Measurements from ENCODE around the gene IPCEF1.

IPCEF1 gene

DNA sequence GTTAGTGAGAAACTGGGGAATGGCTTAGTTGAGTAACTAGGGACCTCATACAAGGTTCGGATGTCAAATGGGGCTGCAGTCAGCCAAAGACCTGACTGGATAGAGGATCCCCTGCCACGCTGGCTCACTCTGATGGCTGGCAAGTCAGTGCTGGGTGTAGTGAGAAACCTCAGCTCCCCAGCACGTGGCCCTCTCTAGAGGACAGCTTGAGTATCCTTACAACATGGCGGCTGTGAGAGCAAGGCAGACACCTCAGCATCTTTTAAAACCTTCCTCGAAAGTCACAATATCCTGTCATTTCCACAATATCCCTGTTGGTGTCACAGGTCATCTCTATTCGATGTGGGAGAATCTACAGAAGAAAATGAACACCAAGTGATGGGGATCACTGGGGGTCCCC lies 26.7 kb upstream of the IPCEF1 start:
- peaks cover 8% of the 10 kb centered on the region for H3K27me3 Mint-ChIP-seq
- DNase-seq, result no peak
- no peaks in the 10 kb centered on the region for H3K4me1 Mint-ChIP-seq
- H3K4me3 Mint-ChIP-seq, result no peak overlapping the region
- H3K9me3 Mint-ChIP-seq, result no peaks in the 10 kb centered on the region
- CTCF ChIA-PET, result no interaction called here
- H3K36me3 Mint-ChIP-seq, result no peaks in the 10 kb centered on the region
- H3K27ac Mint-ChIP-seq, result no peak overlapping the region

DNA sequence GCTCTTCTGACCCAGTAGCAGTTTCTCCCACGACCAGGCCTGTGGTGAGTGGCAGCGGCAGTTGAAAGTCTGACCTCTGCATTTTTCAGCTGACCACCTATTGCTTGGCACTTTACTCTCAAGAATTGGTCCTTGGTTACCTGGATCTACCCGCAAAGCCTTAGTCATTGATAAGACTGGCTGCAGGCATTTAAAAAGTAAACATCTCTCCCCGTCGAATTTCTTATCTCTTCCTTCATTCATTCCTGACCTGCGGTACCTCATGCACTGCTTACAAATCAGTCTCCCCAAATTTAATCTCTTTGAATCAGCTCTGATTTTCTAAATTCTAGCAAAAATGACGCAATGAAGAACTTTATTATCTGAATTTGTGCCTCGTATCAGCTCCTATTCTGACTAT lies 26.1 kb upstream of the IPCEF1 start:
- Mint-ChIP-seq H3K27me3 (peaks cover 8% of the 10 kb centered on the region), H3K4me3 (no peak overlapping the region)
- CTCF ChIA-PET, result interaction anchor here (0.6 kb wide), 1 partner anchor 65 kb away, joined by 3 read pairs; no protein-coding TSS in a partner anchor

DNA sequence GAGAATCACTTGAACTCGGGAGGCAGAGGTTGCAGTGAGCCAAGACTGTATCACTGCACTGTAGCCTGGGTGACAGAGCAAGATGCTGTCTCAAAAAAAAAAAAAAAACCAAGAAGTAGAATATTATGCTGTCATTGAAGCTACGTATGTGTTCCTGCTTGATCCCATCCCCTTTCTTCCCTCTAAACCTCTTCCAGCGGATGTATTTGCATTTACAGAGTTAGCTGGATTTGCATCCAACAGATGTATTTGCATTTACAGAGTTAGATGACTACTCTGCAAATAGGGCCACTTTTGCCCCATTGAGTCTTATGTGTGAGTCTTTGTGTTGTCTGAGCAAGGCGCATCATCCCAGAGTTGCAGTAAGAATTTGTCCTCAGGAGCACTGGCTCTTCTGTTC lies 24.9 kb upstream of the IPCEF1 start:
- CTCF ChIA-PET, result no interaction called here
- DNase-seq, result no peak
- no peaks in the 10 kb centered on the region for H3K9me3 Mint-ChIP-seq
- no peaks in the 10 kb centered on the region for H3K4me1 Mint-ChIP-seq
- H3K4me3 Mint-ChIP-seq, result no peak overlapping the region
- no peaks in the 10 kb centered on the region for H3K36me3 Mint-ChIP-seq
- H3K27me3 Mint-ChIP-seq, result peaks cover 3% of the 10 kb centered on the region
- no peak overlapping the region for H3K27ac Mint-ChIP-seq

More for the DNA sequence above, 26.1 kb upstream of the IPCEF1 start:
- H3K27ac Mint-ChIP-seq, result no peak overlapping the region
- no peak for DNase-seq
- H3K9me3 Mint-ChIP-seq, result no peaks in the 10 kb centered on the region
- H3K4me1 Mint-ChIP-seq, result no peaks in the 10 kb centered on the region
- no peaks in the 10 kb centered on the region for H3K36me3 Mint-ChIP-seq

DNA sequence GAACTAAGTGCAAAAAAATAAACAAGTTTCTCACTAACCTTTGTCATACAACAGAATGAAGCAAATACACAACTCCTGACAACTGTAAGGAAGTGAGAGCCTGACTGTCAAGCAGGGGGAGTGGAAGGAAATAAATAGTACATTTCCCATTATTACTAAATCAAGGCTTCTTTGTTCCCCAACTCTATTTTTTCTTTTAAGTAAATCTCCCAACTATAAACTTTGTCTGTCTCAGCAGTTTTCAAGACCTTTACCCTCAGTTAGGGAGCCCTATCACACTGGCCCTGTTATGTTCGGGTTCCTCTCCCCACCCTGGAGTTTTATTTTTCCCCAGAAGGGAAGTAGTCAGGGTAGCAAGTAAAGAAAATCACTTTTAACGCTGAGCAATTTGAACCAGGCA lies 24.1 kb upstream of the IPCEF1 start:
- H3K4me3 Mint-ChIP-seq, result no peak overlapping the region
- DNase-seq, result no peak
- no peaks in the 10 kb centered on the region for H3K4me1 Mint-ChIP-seq
- CTCF ChIA-PET, result no interaction called here
- no peak overlapping the region for H3K27ac Mint-ChIP-seq
- no peaks in the 10 kb centered on the region for H3K9me3 Mint-ChIP-seq
- H3K36me3 Mint-ChIP-seq, result no peaks in the 10 kb centered on the region
- H3K27me3 Mint-ChIP-seq, result peaks cover 3% of the 10 kb centered on the region

DNA sequence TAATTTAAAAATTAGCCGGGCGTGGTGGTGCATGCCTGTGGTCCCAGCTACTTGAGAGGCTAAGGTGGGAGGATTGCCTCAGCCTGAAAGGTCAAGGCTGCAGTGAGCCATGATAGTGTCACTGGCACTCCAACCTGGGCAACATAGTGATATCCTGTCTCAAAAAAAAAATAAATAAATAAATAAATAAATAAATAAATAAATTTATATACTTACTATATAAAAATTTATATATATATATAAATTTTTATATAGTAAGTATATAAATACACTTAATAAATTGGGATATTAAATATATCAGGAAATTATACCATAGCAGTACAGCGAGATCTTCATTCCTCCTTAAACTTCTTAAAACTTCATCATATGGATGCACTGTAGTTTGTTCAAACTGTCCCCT lies 23.0 kb upstream of the IPCEF1 start:
- no peak overlapping the region for H3K27ac Mint-ChIP-seq
- no peak for DNase-seq
- H3K4me1 Mint-ChIP-seq, result no peaks in the 10 kb centered on the region
- CTCF ChIA-PET, result no interaction called here
- peaks cover 3% of the 10 kb centered on the region for H3K27me3 Mint-ChIP-seq
- no peaks in the 10 kb centered on the region for H3K9me3 Mint-ChIP-seq
- no peaks in the 10 kb centered on the region for H3K36me3 Mint-ChIP-seq
- H3K4me3 Mint-ChIP-seq, result no peak overlapping the region

DNA sequence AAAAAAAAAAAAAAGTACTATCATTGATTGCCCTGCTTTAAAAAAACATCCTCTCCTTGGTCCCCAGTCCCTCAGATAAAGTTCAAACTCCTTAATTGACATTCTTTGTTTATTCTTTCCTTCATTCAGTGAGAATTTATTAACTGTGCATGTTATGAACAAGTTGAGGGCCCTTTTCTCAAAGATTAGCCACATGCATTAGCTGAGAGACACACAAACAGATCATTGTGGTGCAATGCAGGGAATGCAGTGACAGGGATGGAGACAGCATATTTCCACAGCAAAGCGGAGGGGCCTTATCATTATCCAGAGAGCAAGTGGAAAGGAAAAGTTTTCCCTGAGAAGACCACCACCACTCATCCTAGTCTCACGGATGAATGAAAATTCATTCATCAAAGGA lies 21.9 kb upstream of the IPCEF1 start:
- no peaks in the 10 kb centered on the region for H3K36me3 Mint-ChIP-seq
- H3K27ac Mint-ChIP-seq, result no peak overlapping the region
- no peaks in the 10 kb centered on the region for H3K9me3 Mint-ChIP-seq
- peaks cover 3% of the 10 kb centered on the region for H3K27me3 Mint-ChIP-seq
- no peak for DNase-seq
- CTCF ChIA-PET, result no interaction called here
- H3K4me1 Mint-ChIP-seq, result no peaks in the 10 kb centered on the region
- no peak overlapping the region for H3K4me3 Mint-ChIP-seq

DNA sequence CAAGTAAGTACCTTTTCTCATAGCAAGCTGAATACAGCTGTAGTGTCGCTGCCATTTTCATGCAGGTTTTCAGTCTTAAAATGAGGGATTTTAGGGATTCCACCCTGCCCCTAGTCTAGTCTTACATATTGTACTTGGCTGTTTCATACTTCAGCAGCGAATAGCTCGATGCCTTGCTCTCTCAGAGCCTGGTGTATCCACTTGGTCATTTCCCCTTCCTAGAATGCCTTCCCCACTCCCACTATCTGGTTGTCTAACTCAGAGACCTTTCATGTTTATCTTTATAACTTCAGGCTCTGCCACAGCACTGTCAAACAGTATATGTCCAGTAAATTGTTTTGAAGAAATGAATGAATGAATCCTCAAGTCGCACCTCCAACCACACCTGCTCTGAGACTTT lies 21.1 kb upstream of the IPCEF1 start:
- CTCF ChIA-PET, result interaction anchor here (0.6 kb wide), 1 partner anchor 47 kb away, joined by 3 read pairs; no protein-coding TSS in a partner anchor
- no peak overlapping the region for H3K4me3 Mint-ChIP-seq

DNA sequence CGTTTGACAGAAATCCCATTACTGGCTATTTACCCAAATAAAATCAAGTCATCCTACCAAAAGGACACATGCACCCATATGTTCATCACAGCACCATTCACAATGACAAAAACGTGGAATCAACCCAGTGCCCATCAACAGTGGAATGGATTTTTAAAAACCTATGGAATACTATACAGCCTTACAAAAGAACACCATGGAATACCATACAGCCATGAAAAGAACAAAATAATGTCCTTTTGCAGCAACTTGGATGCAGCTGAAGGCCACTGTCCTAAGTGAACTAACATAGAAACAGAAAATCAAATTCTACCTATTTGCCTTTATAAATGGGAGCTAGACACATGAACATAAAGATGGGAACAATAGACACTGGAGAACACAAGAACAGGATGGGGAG lies 17.4 kb upstream of the IPCEF1 start:
- H3K4me1 Mint-ChIP-seq, result no peaks in the 10 kb centered on the region
- H3K27me3 Mint-ChIP-seq, result no peaks in the 10 kb centered on the region
- no peaks in the 10 kb centered on the region for H3K36me3 Mint-ChIP-seq
- DNase-seq, result no peak
- CTCF ChIA-PET, result interaction anchor here (1.6 kb wide), 1 partner anchor 96 kb away, joined by 3 read pairs; no protein-coding TSS in a partner anchor
- no peak overlapping the region for H3K4me3 Mint-ChIP-seq
- H3K27ac Mint-ChIP-seq, result no peak overlapping the region
- no peaks in the 10 kb centered on the region for H3K9me3 Mint-ChIP-seq

More for the DNA sequence above, 21.1 kb upstream of the IPCEF1 start:
- H3K36me3 Mint-ChIP-seq, result no peaks in the 10 kb centered on the region
- DNase-seq, result no peak
- no peaks in the 10 kb centered on the region for H3K4me1 Mint-ChIP-seq
- no peaks in the 10 kb centered on the region for H3K9me3 Mint-ChIP-seq
- no peak overlapping the region for H3K27ac Mint-ChIP-seq
- no peaks in the 10 kb centered on the region for H3K27me3 Mint-ChIP-seq

DNA sequence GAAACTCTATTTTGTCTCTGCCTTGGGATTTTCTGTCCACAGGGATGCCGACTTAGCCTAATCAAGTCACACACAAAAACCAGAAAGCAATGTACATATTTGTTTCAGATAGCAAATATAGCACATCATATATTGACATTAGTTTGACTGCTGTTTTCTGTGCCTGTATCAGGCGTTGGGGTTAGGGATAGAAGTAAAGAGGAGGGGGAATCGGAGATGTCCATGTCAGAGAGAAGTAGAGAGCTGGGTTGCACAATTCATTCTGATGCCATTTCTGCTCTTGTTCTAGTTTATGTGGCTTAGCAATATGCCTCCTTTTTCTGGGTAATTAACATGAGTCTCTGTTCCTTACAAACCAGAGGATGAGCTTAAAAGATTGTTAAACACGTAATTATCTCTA lies 14.7 kb upstream of the IPCEF1 start:
- Mint-ChIP-seq H3K4me3 (no peak overlapping the region), H3K4me1 (no peaks in the 10 kb centered on the region), H3K36me3 (no peaks in the 10 kb centered on the region), H3K27ac (no peak overlapping the region), H3K27me3 (no peaks in the 10 kb centered on the region), H3K9me3 (no peaks in the 10 kb centered on the region)
- CTCF ChIA-PET, result interaction anchor here (0.7 to 2.8 kb wide), 9 partner anchors 15 to 224 kb away, joined by 3 to 24 read pairs (median 5); partner anchors contain the start of gene IPCEF1
- no peak for DNase-seq

DNA sequence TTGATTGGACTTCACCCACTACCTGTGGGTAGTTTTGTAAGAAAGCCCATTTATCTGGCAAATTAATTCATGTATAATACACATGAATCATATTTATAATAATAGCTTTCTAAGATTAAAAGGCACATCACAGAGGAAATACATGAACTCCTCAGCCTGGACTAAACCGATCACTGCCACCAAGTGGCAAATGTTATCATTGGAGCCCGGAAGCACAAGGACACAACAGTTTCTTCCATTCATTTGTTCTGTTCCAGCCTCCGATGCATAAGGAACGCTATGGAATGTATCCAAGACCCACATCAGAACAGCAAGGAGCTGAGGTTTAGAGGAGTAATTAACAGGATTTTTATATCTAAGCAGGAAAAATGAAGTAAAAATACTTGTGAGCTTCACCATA lies 13.9 kb upstream of the IPCEF1 start:
- DNase-seq, result peak; percentile 32
- Mint-ChIP-seq H3K36me3 (no peaks in the 10 kb centered on the region), H3K4me3 (no peak overlapping the region), H3K27me3 (no peaks in the 10 kb centered on the region), H3K4me1 (no peaks in the 10 kb centered on the region), H3K9me3 (no peaks in the 10 kb centered on the region), H3K27ac (no peak overlapping the region)
- CTCF ChIA-PET, result interaction anchor here (0.9 to 2.8 kb wide), 9 partner anchors 12 to 223 kb away, joined by 3 to 24 read pairs (median 5); partner anchors contain the start of gene IPCEF1

DNA sequence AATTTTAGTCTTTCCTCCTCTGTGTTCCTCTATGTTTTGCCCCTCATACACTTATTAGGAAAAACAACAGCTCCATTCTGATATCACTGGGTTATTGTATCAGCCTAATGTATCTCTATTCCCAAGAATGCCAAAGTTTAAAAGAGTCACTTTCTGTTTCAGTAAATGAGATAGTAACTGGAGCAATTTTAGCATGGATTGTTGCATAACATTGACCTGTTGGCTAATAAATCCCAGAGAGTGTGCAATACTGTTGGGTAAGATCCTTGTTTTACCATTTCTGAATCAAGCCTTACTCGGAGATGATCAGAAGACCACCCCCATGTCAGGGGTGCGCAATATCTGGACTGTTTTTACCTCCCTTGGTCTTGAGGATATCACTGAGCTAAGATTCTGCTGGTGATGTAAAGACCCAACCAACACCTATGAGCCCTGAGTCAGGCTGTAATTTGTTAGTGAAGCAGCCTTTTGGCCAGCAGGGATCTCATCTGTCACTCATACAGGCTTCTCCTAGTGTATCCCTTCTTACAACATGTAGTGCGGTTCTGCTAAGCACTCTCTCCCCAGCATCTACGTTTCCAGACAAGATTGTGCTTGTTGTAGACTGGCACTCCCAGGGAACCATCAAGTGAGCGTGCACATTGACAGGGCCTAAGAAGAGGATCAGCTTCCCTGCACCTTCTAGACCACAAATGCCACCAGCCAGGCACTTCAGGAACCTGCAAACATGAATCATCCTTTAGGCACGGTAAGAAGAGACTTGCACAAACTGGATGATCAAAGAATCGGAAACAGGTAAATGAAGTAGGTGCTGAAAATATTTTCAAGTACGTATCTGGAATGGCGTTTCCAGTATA lies 11.5 kb upstream of the IPCEF1 start:
- no peak for DNase-seq
- Mint-ChIP-seq H3K36me3 (no peaks in the 10 kb centered on the region), H3K4me3 (no peak overlapping the region), H3K27ac (no peak overlapping the region), H3K4me1 (no peaks in the 10 kb centered on the region), H3K27me3 (peaks cover 9% of the 10 kb centered on the region), H3K9me3 (no peaks in the 10 kb centered on the region)
- CTCF ChIA-PET, result no interaction called here

DNA sequence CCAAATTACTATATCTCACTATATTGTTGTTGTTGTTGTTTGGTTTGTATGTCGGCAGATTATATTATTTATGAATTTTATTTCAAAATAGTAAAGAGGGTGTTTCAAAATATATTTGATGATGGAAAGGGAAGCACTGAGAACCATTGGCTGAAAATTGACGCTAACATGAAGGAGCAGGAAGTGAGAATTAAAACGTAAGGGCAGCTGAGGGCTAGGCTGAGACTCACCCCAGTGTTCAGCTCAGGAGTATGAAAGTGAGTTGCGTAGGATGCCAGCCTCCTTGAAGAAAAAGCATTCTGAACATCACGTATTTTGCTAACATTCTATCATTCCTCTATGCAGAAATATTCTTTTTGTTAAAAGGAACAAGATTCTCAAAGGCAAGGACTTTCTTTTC lies 10.7 kb upstream of the IPCEF1 start:
- H3K36me3 Mint-ChIP-seq, result no peaks in the 10 kb centered on the region
- H3K9me3 Mint-ChIP-seq, result no peaks in the 10 kb centered on the region
- no peak overlapping the region for H3K4me3 Mint-ChIP-seq
- peaks cover 9% of the 10 kb centered on the region for H3K27me3 Mint-ChIP-seq
- no peak for DNase-seq
- no peaks in the 10 kb centered on the region for H3K4me1 Mint-ChIP-seq
- CTCF ChIA-PET, result no interaction called here
- no peak overlapping the region for H3K27ac Mint-ChIP-seq

DNA sequence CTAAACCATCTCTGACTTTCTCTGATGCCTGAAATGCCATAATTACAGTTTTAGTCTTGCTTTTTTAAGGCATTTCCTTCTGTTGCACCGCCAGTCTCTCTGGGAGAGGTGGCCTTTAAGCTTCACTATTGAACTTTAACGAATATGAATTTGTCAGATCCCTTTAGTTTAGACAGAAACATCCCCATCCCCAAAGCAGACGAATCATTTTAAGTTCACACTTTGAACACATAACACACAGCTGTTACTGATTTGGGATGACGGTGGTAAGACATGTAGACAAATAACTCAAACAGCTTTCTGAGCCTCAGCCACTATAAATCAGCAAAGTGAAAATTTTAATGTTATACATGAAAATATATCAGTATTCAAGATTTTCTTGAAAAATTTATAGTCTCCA lies 7.2 kb upstream of the IPCEF1 start:
- Mint-ChIP-seq H3K9me3 (no peaks in the 10 kb centered on the region), H3K27me3 (peaks cover 13% of the 10 kb centered on the region), H3K27ac (no peak overlapping the region), H3K36me3 (no peaks in the 10 kb centered on the region), H3K4me1 (peaks cover 8% of the 10 kb centered on the region), H3K4me3 (no peak overlapping the region)
- DNase-seq, result no peak
- CTCF ChIA-PET, result no interaction called here

DNA sequence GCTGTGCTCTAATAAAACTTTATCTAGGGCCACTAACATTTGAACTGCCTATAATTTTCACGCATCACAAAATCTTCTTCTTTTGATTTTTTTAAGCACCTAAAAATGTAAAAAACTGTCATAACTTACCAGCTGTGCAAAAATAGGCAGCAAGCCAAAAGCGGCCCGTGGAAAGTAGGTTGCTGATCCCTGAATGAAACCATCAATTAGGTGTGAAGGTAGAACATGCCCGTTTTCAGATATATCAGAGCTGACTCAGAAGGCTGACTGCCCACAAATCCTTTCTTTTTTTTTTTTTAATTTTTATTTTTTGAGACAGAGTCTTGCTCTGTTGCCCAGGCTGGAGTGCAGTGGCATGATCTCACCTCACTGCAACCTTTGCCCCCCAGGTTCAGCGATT lies 4.9 kb upstream of the IPCEF1 start:
- H3K4me1 Mint-ChIP-seq, result peaks cover 9% of the 10 kb centered on the region
- H3K27me3 Mint-ChIP-seq, result peaks cover 18% of the 10 kb centered on the region
- no peak for DNase-seq
- H3K4me3 Mint-ChIP-seq, result no peak overlapping the region
- no peaks in the 10 kb centered on the region for H3K36me3 Mint-ChIP-seq
- H3K27ac Mint-ChIP-seq, result no peak overlapping the region
- no peaks in the 10 kb centered on the region for H3K9me3 Mint-ChIP-seq
- CTCF ChIA-PET, result no interaction called here

DNA sequence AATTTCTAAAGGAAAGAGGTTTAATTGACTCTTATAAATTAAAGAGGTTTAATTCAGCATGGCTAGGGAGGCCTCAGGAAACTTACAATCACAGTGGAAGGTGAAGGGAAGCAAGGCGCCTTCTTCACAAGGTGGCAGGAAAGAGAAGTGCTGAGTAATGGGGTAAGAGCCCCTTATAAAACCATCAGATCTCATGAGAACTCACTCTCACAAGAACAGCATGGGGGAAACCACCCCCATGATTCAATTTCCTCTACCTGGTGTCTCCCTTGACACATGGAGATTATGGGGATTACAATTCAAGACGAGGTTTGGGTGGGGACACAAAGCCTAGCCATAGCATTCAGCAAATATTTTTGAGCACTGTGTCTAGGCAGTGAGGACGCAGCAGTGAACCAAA lies 3.9 kb upstream of the IPCEF1 start:
- Mint-ChIP-seq H3K4me1 (peaks cover 9% of the 10 kb centered on the region), H3K4me3 (no peak overlapping the region)
- CTCF ChIA-PET, result no interaction called here

More for the DNA sequence above, 3.9 kb upstream of the IPCEF1 start:
- Mint-ChIP-seq H3K27ac (no peak overlapping the region), H3K27me3 (peaks cover 21% of the 10 kb centered on the region), H3K36me3 (no peaks in the 10 kb centered on the region), H3K9me3 (no peaks in the 10 kb centered on the region)
- no peak for DNase-seq
